Measurements from ENCODE around the gene NCOA4. TPM values are rescaled to one million over a fixed set of nuclear protein-coding genes. Genes with fewer than 3 reads are reported as not detected.

Gene NCOA4
- total and polyA plus RNA-seq, 2 of the 4 experiments (the other 2 are of a cell fraction): 62.2 to 188 TPM

DNA sequence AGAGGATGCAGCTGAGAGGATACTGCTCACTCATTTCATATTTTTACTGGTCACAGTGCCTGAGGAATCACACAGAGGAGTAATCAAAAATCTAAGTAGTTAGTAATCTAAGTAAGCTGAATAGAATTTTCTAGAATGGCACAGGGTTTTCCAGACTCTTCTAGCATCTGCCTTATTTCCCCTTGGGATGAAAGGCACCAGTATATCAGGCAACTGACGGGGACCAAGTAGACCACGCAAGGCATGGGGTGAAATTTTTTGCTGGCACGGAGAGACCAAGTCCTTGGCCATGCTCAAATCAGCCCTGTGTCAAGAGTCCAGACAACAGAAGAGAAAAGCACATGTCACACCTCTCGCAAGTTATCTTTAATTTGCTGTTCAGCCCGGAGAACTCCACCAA is 14.2 kb downstream of the NCOA4 start:
- no TSS peak for BruUV-seq (replicated peaks)
- Histone ChIP-seq H3K36me3 (ENCODE audit: control insufficient read depth, insufficient read depth, low read length) (peaks cover 28% of the 10 kb centered on the region), H3K56ac (ENCODE audit: extremely low read depth, insufficient read depth, low read length) (no peak overlapping the region), H3K14ac (replicated peaks; ENCODE audit: low read depth, low read length) (no peak overlapping the region), H3K79me1 (ENCODE audit: low read depth in 1 of 2, low read length in 2 of 2) (peaks cover 26 to 59% of the 10 kb centered on the region in 2 experiments), H3K27ac (ENCODE audit: insufficient read depth, low read length) (no peak overlapping the region), H3K9me3 (ENCODE audit: control insufficient read depth, insufficient read depth, low read length) (no peaks in the 10 kb centered on the region), H3K9me1 (ENCODE audit: insufficient read depth, low read length) (peaks cover 20% of the 10 kb centered on the region), H2BK15ac (ENCODE audit: low read depth, low read length) (no peak overlapping the region), H2AFZ (replicated peaks; ENCODE audit: low read length, poor library complexity) (no peak overlapping the region), H2AK5ac (ENCODE audit: low read depth, low read length) (no peak overlapping the region), H3K23ac (ENCODE audit: low read depth, low read length) (no peak overlapping the region), H2AK9ac (replicated peaks; ENCODE audit: low read depth, low read length, poor library complexity) (no peak overlapping the region), H4K20me1 (ENCODE audit: insufficient read depth, low read length) (peaks cover 52% of the 10 kb centered on the region), H3K4ac (ENCODE audit: low read depth, low read length) (no peak overlapping the region), H4K8ac (ENCODE audit: low read depth in 2 of 2, low read length in 2 of 2) (no peak overlapping the region), H2BK20ac (ENCODE audit: low read depth, low read length) (no peak overlapping the region), H2BK5ac (ENCODE audit: low read depth, low read length, poor library complexity, severe bottlenecking) (no peak overlapping the region), H4K91ac (ENCODE audit: insufficient read depth, low read depth, low read length) (no peak overlapping the region), H3K4me2 (ENCODE audit: low read depth, low read length) (no peak overlapping the region), H3K27me3 (ENCODE audit: control insufficient read depth, insufficient read depth, low read length) (no peaks in the 10 kb centered on the region), H3K18ac (ENCODE audit: low read depth, low read length) (no peak overlapping the region), H2BK120ac (ENCODE audit: low read depth, low read length) (no peak overlapping the region), H3K9ac (ENCODE audit: low read depth, low read length) (no peak overlapping the region), H3K4me3 (ENCODE audit: insufficient read depth, low read depth, low read length) (no peak overlapping the region), H3K4me1 (ENCODE audit: control insufficient read depth, insufficient read depth, low read length) (peaks cover 18% of the 10 kb centered on the region), H4K5ac (ENCODE audit: low read depth, low read length) (no peak overlapping the region)
- ChIA-PET CTCF (interaction anchor here (1.2 kb wide), 1 partner anchor 13 kb away, joined by 7 read pairs; no protein-coding TSS in a partner anchor), POLR2A (ENCODE audit: unreplicated experiment) (no interaction called here)
- intact Hi-C loops (cut with micrococcal nuclease): no loop called here
- ATAC-seq (ENCODE audit: low read depth) (no peak), DNase-seq (no peak)
- no CpG with 5 or more reads among the region's 5 CpGs for WGBS, 2 experiments (ENCODE audit: extremely low coverage in 2 of 2, insufficient read length in 1 of 2)
- dilution Hi-C loops (cut with HindIII; ENCODE audit: low sequenced_read_pairs, unreplicated experiment): no loop called here
- TF ChIP-seq SMC3 (IDR thresholded peaks at IDR 0.05; ENCODE audit: low read depth, low read length): no peak
- TF ChIP-seq NFE2L2 (IDR thresholded peaks at IDR 0.05; ENCODE audit: low read depth, low read length): no peak
- TF ChIP-seq POLR2A (IDR thresholded peaks at IDR 0.05; ENCODE audit: low read depth, low read length): no peak
- no peak for TF ChIP-seq RAD21 (IDR thresholded peaks at IDR 0.05; ENCODE audit: low read length)
- TF ChIP-seq, protein P1, sequence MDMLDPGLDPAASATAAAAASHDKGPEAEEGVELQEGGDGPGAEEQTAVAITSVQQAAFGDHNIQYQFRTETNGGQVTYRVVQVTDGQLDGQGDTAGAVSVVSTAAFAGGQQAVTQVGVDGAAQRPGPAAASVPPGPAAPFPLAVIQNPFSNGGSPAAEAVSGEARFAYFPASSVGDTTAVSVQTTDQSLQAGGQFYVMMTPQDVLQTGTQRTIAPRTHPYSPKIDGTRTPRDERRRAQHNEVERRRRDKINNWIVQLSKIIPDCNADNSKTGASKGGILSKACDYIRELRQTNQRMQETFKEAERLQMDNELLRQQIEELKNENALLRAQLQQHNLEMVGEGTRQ (IDR thresholded peaks at IDR 0.05; ENCODE audit: low read depth, low read length): no peak
- no peak for TF ChIP-seq FOS (IDR thresholded peaks at IDR 0.05; ENCODE audit: low read depth, low read length)
- no peak for TF ChIP-seq MXI1 (IDR thresholded peaks at IDR 0.05; ENCODE audit: borderline replicate concordance, low read depth, low read length)
- in situ Hi-C loops (cut with MboI; ENCODE audit: low sequenced_read_pairs): loop anchor here (25.0 kb wide), 1 partner anchor 1029 kb away; the partner anchor contains the start of gene DEPP1

Measured in IMR-90 (cell line).